Uterus (tissue), 4 donors: ENCODE results near the gene SNX8. TPM values are rescaled to one million over a fixed set of nuclear protein-coding genes. Genes with fewer than 3 reads are reported as not detected.

Source experiments
- DNase-seq, 2 donors: peaks; one replicate each; pipeline ENCODE4 v3.0.0-alpha.2; 2019 to 2020
- H3K27ac ChIP-seq, 2 donors: fragments of 200-600 bp; sonication (generic); 1 replicate in 1 of 2; 2 replicates in 1 of 2; pipeline ENCODE4 v1.5.1; 2016 to 2018
- H3K27me3 ChIP-seq, 2 donors: fragments of 200-600 bp; sonication (generic); one replicate each; pipeline ENCODE4 v1.5.1; 2018 to 2019; ENCODE audit warnings: control low read depth in 1 of 2
- H3K36me3 ChIP-seq, 2 donors: fragments of 200-600 bp; sonication (generic); one replicate each; pipeline ENCODE4 v1.5.1; 2019; ENCODE audit warnings: control low read depth in 1 of 2
- H3K4me1 ChIP-seq, 2 donors: fragments of 200-600 bp; sonication (generic); one replicate each; pipeline ENCODE4 v1.5.1; 2018 to 2019; ENCODE audit warnings: control low read depth in 1 of 2
- H3K4me3 ChIP-seq, 2 donors: fragments of 200-600 bp; sonication (generic); 1 replicate in 1 of 2; 2 replicates in 1 of 2; pipeline ENCODE4 v1.5.1; 2018 to 2019; ENCODE audit warnings: mild to moderate bottlenecking in 1 of 2
- H3K9me3 ChIP-seq, 2 donors: fragments of 200-600 bp; sonication (generic); one replicate each; pipeline ENCODE4 v1.5.1; 2019; ENCODE audit warnings: control low read depth in 1 of 2
- CTCF ChIP-seq, 4 experiments: fragments of 200-600 bp in 2 of 4; fragments of 450-650 bp in 2 of 4; sonication (generic) in 2 of 4; IDR thresholded peaks; one replicate each; pipeline ENCODE4 v1.5.1; 2016 to 2019; ENCODE audit warnings: antibody characterized with exemption in 4 of 4, mild to moderate bottlenecking in 2 of 4, moderate library complexity in 1 of 4
- POLR2A ChIP-seq, 2 donors: fragments of 450-650 bp; IDR thresholded peaks; one replicate each; pipeline ENCODE4 v1.6.1; 2016; ENCODE audit warnings: antibody characterized with exemption in 2 of 2, mild to moderate bottlenecking in 1 of 2, moderate library complexity in 1 of 2
- intact Hi-C: fragments of 100-400 bp; cut with DNase I; formaldehyde crosslinking; loops from one replicate; pipeline ENCODE4 v1.15.1; 2023; ENCODE audit warnings: low total_unique reads
- total RNA-seq, 4 donors: library from RNA; depleted of rRNA in 3 of 4; stranded (reverse); fragments of >200 nt in 3 of 4; gene quantifications; one replicate each; pipeline versions ENCODE4 v1.1.0 to v1.2.4, GENCODE V29; 2014 to 2023
- donor health status: DM: yes; HTN: yes; CAD: no.

Gene SNX8
- total RNA-seq, 4 donors from 2014 or later: 0.29 to 75.3 (median 30.5) TPM

GRCh38 chr7:2224934-2225333 lies 89.3 kb downstream of the SNX8 start:
- H3K27ac ChIP-seq: no peak overlapping the region
- no peaks in the 10 kb centered on the region for H3K4me1 ChIP-seq
- no peaks in the 10 kb centered on the region for H3K36me3 ChIP-seq
- no peak for DNase-seq
- H3K4me3 ChIP-seq: no peak overlapping the region
- H3K27me3 ChIP-seq: no peaks in the 10 kb centered on the region
- TF ChIP-seq CTCF (IDR thresholded peaks at IDR 0.05): no peak
- TF ChIP-seq POLR2A (IDR thresholded peaks at IDR 0.05): no peak
- no peaks in the 10 kb centered on the region for H3K9me3 ChIP-seq
- intact Hi-C loops: no loop called here

- H3K27me3 ChIP-seq: no peaks in the 10 kb centered on the region
- no peaks in the 10 kb centered on the region for H3K4me1 ChIP-seq
- no peaks in the 10 kb centered on the region for H3K9me3 ChIP-seq
- H3K27ac ChIP-seq: no peak overlapping the region
- intact Hi-C loops: no loop called here
- H3K36me3 ChIP-seq: no peaks in the 10 kb centered on the region
- DNase-seq: no peak
- TF ChIP-seq POLR2A (IDR thresholded peaks at IDR 0.05) (no peak), CTCF (IDR thresholded peaks at IDR 0.05) (no peak)
- no peak overlapping the region for H3K4me3 ChIP-seq
Measured at GRCh38 chr7:2224491-2224928, 89.7 kb downstream of the SNX8 start.

GRCh38 chr7:2223321-2223720 lies 90.9 kb downstream of the SNX8 start:
- intact Hi-C loops: no loop called here
- Histone ChIP-seq H3K27ac (no peak overlapping the region), H3K4me1 (no peaks in the 10 kb centered on the region), H3K4me3 (no peak overlapping the region), H3K27me3 (no peaks in the 10 kb centered on the region), H3K36me3 (no peaks in the 10 kb centered on the region), H3K9me3 (no peaks in the 10 kb centered on the region)
- DNase-seq: no peak
- TF ChIP-seq POLR2A (IDR thresholded peaks at IDR 0.05): no peak
- no peak for TF ChIP-seq CTCF (IDR thresholded peaks at IDR 0.05)

GRCh38 chr7:2222516-2222915 lies 91.7 kb downstream of the SNX8 start:
- Histone ChIP-seq H3K9me3 (no peaks in the 10 kb centered on the region), H3K36me3 (no peaks in the 10 kb centered on the region), H3K27me3 (no peaks in the 10 kb centered on the region), H3K4me3 (no peak overlapping the region), H3K27ac (no peak overlapping the region), H3K4me1 (no peaks in the 10 kb centered on the region)
- no peak for DNase-seq
- no peak for TF ChIP-seq CTCF (IDR thresholded peaks at IDR 0.05)
- no peak for TF ChIP-seq POLR2A (IDR thresholded peaks at IDR 0.05)
- intact Hi-C loops: no loop called here

GRCh38 chr7:2220954-2221353 lies 93.3 kb downstream of the SNX8 start:
- Histone ChIP-seq H3K9me3 (no peaks in the 10 kb centered on the region), H3K27me3 (no peaks in the 10 kb centered on the region), H3K4me3 (no peak overlapping the region), H3K27ac (no peak overlapping the region), H3K4me1 (no peaks in the 10 kb centered on the region), H3K36me3 (no peaks in the 10 kb centered on the region)
- DNase-seq: no peak
- intact Hi-C loops: no loop called here
- TF ChIP-seq CTCF (IDR thresholded peaks at IDR 0.05) (no peak), POLR2A (IDR thresholded peaks at IDR 0.05) (no peak)
